ENCODE data around the gene CFAP119.

GRCh38 chr16:30738984-30739951 is 22.6 kb downstream of the CFAP119 start:
- TF ChIP-seq MAX (IDR thresholded peaks at IDR 0.05; ENCODE audit: insufficient read depth, insufficient read length), result no peak
- no peak for TF ChIP-seq CTCF (IDR thresholded peaks at IDR 0.05; ENCODE audit: extremely low read depth in 1 of 2, insufficient read depth in 1 of 2, low read depth in 1 of 2, low read length in 2 of 2)
- no peak for TF ChIP-seq POLR2A (IDR thresholded peaks at IDR 0.05; ENCODE audit: low read depth, low read length)

Measured in endothelial cell of umbilical vein (primary cell).